Measurements from ENCODE around the gene FRMD7.
A peak's percentile ranks its signal among the peaks of the same experiment; 100 is the strongest.
"Not testable (repeated sequence)": the region's sequence is repeated elsewhere in the genome, so short reads cannot be mapped to it uniquely, and the experiment has no call there.

FRMD7 gene

GRCh38 chrX:132093239-132093860 lies 34.5 kb downstream of the FRMD7 start:
- no peak for DNase-seq

GRCh38 chrX:132092439-132093065 lies 35.3 kb downstream of the FRMD7 start:
- peak; percentile 68 for DNase-seq

GRCh38 chrX:132090403-132091159 lies 37.2 kb downstream of the FRMD7 start:
- DNase-seq: no peak

- no peak for DNase-seq
Measured at GRCh38 chrX:132088864-132089263, 39.0 kb downstream of the FRMD7 start.

GRCh38 chrX:132086672-132087071 lies 41.1 kb downstream of the FRMD7 start:
- no peak for DNase-seq

GRCh38 chrX:132085786-132086185 lies 42.0 kb downstream of the FRMD7 start:
- DNase-seq: no peak

- DNase-seq: no peak
Measured at GRCh38 chrX:132077912-132078311, 49.9 kb downstream of the FRMD7 start.

GRCh38 chrX:132077414-132077813 lies 50.4 kb downstream of the FRMD7 start:
- no peak for DNase-seq

- no peak for DNase-seq
Measured at GRCh38 chrX:132071254-132071653, 56.6 kb downstream of the FRMD7 start.

GRCh38 chrX:132068405-132068804 lies 59.4 kb downstream of the FRMD7 start:
- DNase-seq: no peak

GRCh38 chrX:132063862-132064261 lies 64.0 kb downstream of the FRMD7 start:
- DNase-seq: no peak

GRCh38 chrX:132063334-132063733 lies 64.5 kb downstream of the FRMD7 start:
- no peak for DNase-seq

- no peak for DNase-seq
Measured at GRCh38 chrX:132059973-132060540, 67.8 kb downstream of the FRMD7 start.

- DNase-seq: no peak
Measured at GRCh38 chrX:132058975-132059374, 68.8 kb downstream of the FRMD7 start.

GRCh38 chrX:132058050-132058449 lies 69.8 kb downstream of the FRMD7 start:
- no peak for DNase-seq

- not testable (repeated sequence) for DNase-seq
Measured at GRCh38 chrX:132051778-132052177, 76.0 kb downstream of the FRMD7 start.

GRCh38 chrX:132046533-132046932 lies 81.3 kb downstream of the FRMD7 start:
- DNase-seq: no peak

GRCh38 chrX:132045456-132045855 lies 82.4 kb downstream of the FRMD7 start:
- no peak for DNase-seq

GRCh38 chrX:132044953-132045352 lies 82.9 kb downstream of the FRMD7 start:
- DNase-seq: no peak

GRCh38 chrX:132043977-132044376 lies 83.8 kb downstream of the FRMD7 start:
- no peak for DNase-seq

- DNase-seq: no peak
Measured at GRCh38 chrX:132041015-132041414, 86.8 kb downstream of the FRMD7 start.

GRCh38 chrX:132040066-132040465 lies 87.8 kb downstream of the FRMD7 start:
- no peak for DNase-seq

GRCh38 chrX:132037479-132037993 lies 90.3 kb downstream of the FRMD7 start:
- DNase-seq: no peak

- no peak for DNase-seq
Measured at GRCh38 chrX:132034648-132035047, 93.2 kb downstream of the FRMD7 start.
